ENCODE results near the gene NUMBL. TPM values are rescaled to one million over a fixed set of nuclear protein-coding genes. Genes with fewer than 3 reads are reported as not detected.

NUMBL gene
- total and polyA plus RNA-seq, 2 of the 8 experiments (the other 6 are each of a cell fraction or from before 2014, with no cell fraction given), result 13.5 to 24.8 TPM

DNA sequence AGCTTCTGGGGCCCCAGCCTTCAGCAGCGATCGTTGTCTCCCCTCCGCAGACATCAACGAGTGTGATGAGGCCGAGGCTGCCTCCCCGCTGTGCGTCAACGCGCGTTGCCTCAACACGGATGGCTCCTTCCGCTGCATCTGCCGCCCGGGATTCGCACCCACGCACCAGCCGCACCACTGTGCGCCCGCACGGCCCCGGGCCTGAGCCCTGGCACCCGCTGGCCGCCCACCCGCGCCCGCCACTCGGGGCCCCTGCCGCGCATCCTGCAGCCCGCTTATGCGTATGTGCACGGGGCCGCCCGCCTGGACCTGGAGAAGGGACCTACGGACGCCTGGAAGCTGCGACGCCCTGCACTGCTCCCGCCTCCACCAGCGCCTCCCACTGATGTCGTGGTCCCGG, 61.1 kb downstream of the NUMBL start:
- no peak overlapping the region for H3K56ac ChIP-seq (replicated peaks; ENCODE audit: insufficient read length, low read depth, low read length)
- H4K5ac ChIP-seq (ENCODE audit: insufficient read length, low read depth, low read length), result no peak overlapping the region
- H3K27ac ChIP-seq (ENCODE audit: low read depth, low read length), result no peak overlapping the region
- no peak overlapping the region for H3K18ac ChIP-seq (ENCODE audit: extremely low read depth, low read length)
- peaks cover 2% of the 10 kb centered on the region in 2 experiments for H4K20me1 ChIP-seq (replicated peaks in 1 of 2; ENCODE audit: control insufficient read depth in 1 of 2, insufficient read depth in 2 of 2, low read length in 2 of 2)
- POLR2A ChIA-PET (ENCODE audit: partially characterized antibody), result interaction anchor here (0.9 kb wide), 1 partner anchor 9 kb away, joined by 5 read pairs; no protein-coding TSS in a partner anchor
- WGBS, 2 experiments (ENCODE audit: extremely low coverage in 1 of 2, insufficient coverage in 1 of 2, insufficient read length in 1 of 2, insufficient replicate concordance in 2 of 2, low coverage in 1 of 2, low lambda C conversion rate in 2 of 2, missing lambda C conversion rate in 1 of 2), result 92% methylated on average over 41 of the region's 42 CpGs; no CpG with 5 or more reads in 1 of the 2 experiments
- H2BK15ac ChIP-seq (ENCODE audit: low read length), result no peak overlapping the region
- H2AFZ ChIP-seq (ENCODE audit: low read length), result no peak overlapping the region
- no peak for TF ChIP-seq TAF1 (IDR thresholded peaks at IDR 0.05; ENCODE audit: low read depth, low read length)
- no peak overlapping the region for H4K91ac ChIP-seq (replicated peaks; ENCODE audit: insufficient read length, low read length)
- no peak overlapping the region for H3K14ac ChIP-seq (ENCODE audit: insufficient read length)
- DNase-seq (ENCODE audit: low read depth in 1 of 2, low spot score in 2 of 2) (no peak), FAIRE-seq (no peak)
- no peaks in the 10 kb centered on the region for H3K79me2 ChIP-seq (ENCODE audit: control insufficient read depth in 1 of 2, insufficient read depth in 2 of 2, low read length in 2 of 2)
- H3K9me3 ChIP-seq (ENCODE audit: insufficient read depth in 2 of 2, low read depth in 1 of 2, low read length in 1 of 2), result no peaks in the 10 kb centered on the region
- H2BK12ac ChIP-seq (ENCODE audit: low read depth, low read length), result no peak overlapping the region
- peaks cover 0 to 9% (median 4%) of the 10 kb centered on the region in 4 experiments; a peak in 5 of 7 replicates for H3K4me1 ChIP-seq (replicated peaks in 1 of 4; ENCODE audit: control insufficient read depth in 3 of 4, insufficient read depth in 4 of 4, low read length in 3 of 4)
- no peak overlapping the region for H3K4ac ChIP-seq (replicated peaks; ENCODE audit: insufficient read length, low read depth, low read length)
- H3K4me2 ChIP-seq (ENCODE audit: insufficient read depth in 1 of 2, low read depth in 2 of 2, low read length in 2 of 2), result no peak overlapping the region
- H3K23me2 ChIP-seq (ENCODE audit: low read depth, low read length), result no peaks in the 10 kb centered on the region
- no peak overlapping the region for H2BK120ac ChIP-seq (replicated peaks; ENCODE audit: low read depth, low read length)
- no peak overlapping the region for H2BK20ac ChIP-seq (ENCODE audit: low read length)
- H4K8ac ChIP-seq (ENCODE audit: extremely low read depth, insufficient read depth, low read length), result no peak overlapping the region
- CTCF ChIA-PET (ENCODE audit: partially characterized antibody), result no interaction called here
- no peak overlapping the region for H3K9ac ChIP-seq (replicated peaks in 1 of 4; ENCODE audit: extremely low read depth in 1 of 4, low read depth in 3 of 4, low read length in 3 of 4)
- H3K23ac ChIP-seq (ENCODE audit: insufficient read length), result no peak overlapping the region
- H3K27me3 ChIP-seq (replicated peaks in 1 of 4; ENCODE audit: control insufficient read depth in 3 of 4, extremely low read depth in 1 of 4, insufficient read depth in 3 of 4, low read length in 3 of 4), result peaks cover 0 to 13% (median 7%) of the 10 kb centered on the region in 4 experiments; a peak in 3 of 7 replicates
- H3K36me3 ChIP-seq (ENCODE audit: control insufficient read depth in 2 of 4, insufficient read depth in 4 of 4, low read length in 3 of 4), result peaks cover 2 to 21% (median 8%) of the 10 kb centered on the region in 4 experiments; a peak in 7 of 8 replicates
- no peaks in the 10 kb centered on the region for H3K79me1 ChIP-seq (ENCODE audit: low read depth, low read length)
- H3K4me3 ChIP-seq (ENCODE audit: extremely low read depth in 1 of 4, insufficient read depth in 2 of 4, low read depth in 3 of 4, low read length in 4 of 4), result no peak overlapping the region
- no peak overlapping the region for H2AK5ac ChIP-seq (ENCODE audit: low read depth, low read length)
- H2BK5ac ChIP-seq (ENCODE audit: low read depth, low read length), result no peak overlapping the region
